Spleen (tissue), 11 donors: ENCODE results near the gene TSSK2. TPM values are rescaled to one million over a fixed set of nuclear protein-coding genes. Genes with fewer than 3 reads are reported as not detected.

Source experiments
- DNase-seq: peaks from one replicate; pipeline ENCODE4 v3.0.0-alpha.2; 2020
- H3K27ac ChIP-seq, 8 donors: fragments of 200-600 bp; sonication (generic) in 7 of 8; 1 replicate in 4 of 8; 2 replicates in 4 of 8; pipeline versions ENCODE4 v1.5.0 to v1.8.0; 2016 to 2021; ENCODE audit warnings: inconsistent platforms in 4 of 8, mild to moderate bottlenecking in 4 of 8, moderate library complexity in 1 of 8
- H3K27me3 ChIP-seq, 7 donors: fragments of 200-600 bp; sonication (generic) in 6 of 7; replicated peaks in 1 of 7; 1 replicate in 4 of 7; 2 replicates in 3 of 7; pipeline versions ENCODE4 v1.5.0 to v1.8.0; 2016 to 2021; ENCODE audit warnings: inconsistent platforms in 3 of 7, mild to moderate bottlenecking in 1 of 7
- H3K36me3 ChIP-seq, 6 donors: fragments of 200-600 bp; sonication (generic) in 5 of 6; 1 replicate in 4 of 6; 2 replicates in 2 of 6; pipeline versions ENCODE4 v1.5.0 to v1.8.0; 2016 to 2021; ENCODE audit warnings: inconsistent platforms in 2 of 6
- H3K4me1 ChIP-seq, 6 donors: fragments of 200-600 bp; sonication (generic) in 5 of 6; 1 replicate in 3 of 6; 2 replicates in 3 of 6; pipeline versions ENCODE4 v1.5.0 to v1.8.0; 2016 to 2021; ENCODE audit warnings: inconsistent platforms in 3 of 6
- H3K4me3 ChIP-seq, 8 donors: fragments of 200-600 bp; sonication (generic) in 7 of 8; 1 replicate in 4 of 8; 2 replicates in 4 of 8; pipeline versions ENCODE4 v1.5.0 to v1.8.0; 2016 to 2021; ENCODE audit warnings: inconsistent platforms in 4 of 8, mild to moderate bottlenecking in 4 of 8, moderate library complexity in 2 of 8
- H3K9me3 ChIP-seq, 8 donors: fragments of 200-600 bp; sonication (generic) in 7 of 8; 1 replicate in 4 of 8; 2 replicates in 4 of 8; pipeline versions ENCODE4 v1.5.0 to v1.8.0; 2016 to 2021; ENCODE audit warnings: inconsistent platforms in 4 of 8
- CTCF ChIP-seq, 11 experiments: fragments of 200-600 bp in 7 of 11; fragments of 450-650 bp in 4 of 11; sonication (generic) in 4 of 11; IDR thresholded peaks in 8 of 11; conservative IDR thresholded peaks in 3 of 11; 1 replicate in 7 of 11; 2 replicates in 4 of 11; pipeline versions ENCODE4 v1.4.0 to v1.8.0; 2016 to 2021; ENCODE audit warnings: antibody characterized with exemption in 11 of 11, inconsistent platforms in 4 of 11, mild to moderate bottlenecking in 1 of 11
- POLR2A ChIP-seq, 3 donors: fragments of 450-650 bp; IDR thresholded peaks; one replicate each; pipeline ENCODE4 v1.5.1; 2017; ENCODE audit warnings: antibody characterized with exemption in 3 of 3, mild to moderate bottlenecking in 1 of 3
- POLR2AphosphoS5 ChIP-seq, 3 donors: sonication (generic); formaldehyde crosslinking; IDR thresholded peaks; one replicate each; pipeline ENCODE4 v1.5.1; 2017; ENCODE audit warnings: antibody characterized with exemption in 3 of 3
- WGBS, 5 donors: extraction: QIAGEN DNeasy Blood & Tissue Kit in 3 of 5; methylation state at CpG; one replicate each; pipeline versions ENCODE4 v1.1.5 to v1.1.7; 2013 to 2018; 5-methylcytosine and 5-hydroxymethylcytosine counted together
- intact Hi-C: fragments of 100-400 bp; cut with DNase I; formaldehyde crosslinking; loops from one replicate; pipeline ENCODE4 v1.15.0; 2023; ENCODE audit warnings: low total_unique reads
- polyA plus RNA-seq, 3 donors: library from polyadenylated mRNA; stranded (reverse); fragments of 200-250 nt; gene quantifications; one replicate each; pipeline ENCODE4 v1.2.1, GENCODE V29; 2013
- total RNA-seq, 7 donors: library from RNA; depleted of rRNA in 3 of 7; stranded (reverse); fragments of >200 nt in 3 of 7; fragmentation: NEBNext Ultra II Directional in 4 of 7; extraction: Animal tissue kit (Norgen Biotek cat#: 25700) in 4 of 7; gene quantifications; one replicate each; pipeline versions ENCODE4 v1.1.0 to v1.2.1, GENCODE V29; 2016 to 2021
- donor health status: healthy with polysubstance abuse.
- donor health status: DM: no; HTN: no; CAD: no; lungs with moderate emphysema.
- donor health status: DM: no; HTN: no; CAD: no.
- donor health status: Bipolar disorder and iron deficiency.
- donor health status: healthy.
- donor health status: DM: no; HTN: no; CAD: no.
- donor health status: DM: yes; HTN: yes; CAD: no.

The TSSK2 gene
- total and polyA plus RNA-seq, 10 donors, result 0.03 to 0.06 TPM; not detected in 8

- intact Hi-C loops, result loop anchor here (10.0 kb wide), 1 partner anchor 335 kb away; the partner anchor contains the start of genes CDC45 and UFD1
- WGBS, 5 donors, result 87 to 97% (median 94%) methylated on average over 5 of the region's 5 CpGs
- no peak overlapping the region for H3K27ac ChIP-seq
- no peaks in the 10 kb centered on the region for H3K9me3 ChIP-seq
- no peak overlapping the region for H3K4me3 ChIP-seq
- peaks cover 0 to 79% (median 78%) of the 10 kb centered on the region in 6 donors for H3K36me3 ChIP-seq
- TF ChIP-seq POLR2A (IDR thresholded peaks at IDR 0.05) (no peak), CTCF (IDR thresholded peaks at IDR 0.05 in 8 of 11, conservative IDR thresholded peaks at IDR 0.05 in 3 of 11) (no peak), POLR2AphosphoS5 (IDR thresholded peaks at IDR 0.05) (no peak)
- DNase-seq, result peak; percentile 53
- no peaks in the 10 kb centered on the region for H3K27me3 ChIP-seq
- peaks cover 8 to 26% (median 19%) of the 10 kb centered on the region in 6 donors for H3K4me1 ChIP-seq
Observed at GRCh38 chr22:19139974-19140373, 8.9 kb downstream of the TSSK2 start.

DNA sequence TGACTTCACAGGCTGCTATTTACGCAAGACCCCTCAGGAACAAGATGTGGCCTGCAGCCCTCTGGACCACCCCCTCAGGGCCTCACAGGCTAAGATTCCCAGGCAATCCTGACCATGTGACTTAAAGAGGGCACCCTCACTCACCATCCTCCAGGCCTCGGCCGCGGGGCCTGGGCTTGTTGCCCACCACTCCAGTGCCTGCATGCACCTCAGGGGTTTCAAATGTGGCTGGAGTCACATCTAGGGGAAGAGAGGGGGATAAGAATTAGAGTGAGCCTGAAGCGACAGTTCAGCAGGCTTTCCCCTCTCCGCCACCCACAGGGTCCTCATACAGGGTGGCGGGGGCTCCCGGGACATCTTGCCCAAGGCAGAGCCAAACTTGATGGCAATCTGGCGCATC, 11.3 kb downstream of the TSSK2 start:
- no peak for DNase-seq
- Histone ChIP-seq H3K27me3 (peaks cover 0 to 7% (median 0%) of the 10 kb centered on the region in 7 donors), H3K36me3 (peaks cover 0 to 55% (median 54%) of the 10 kb centered on the region in 6 donors), H3K4me3 (no peak overlapping the region), H3K9me3 (no peaks in the 10 kb centered on the region), H3K27ac (no peak overlapping the region), H3K4me1 (peaks cover 8 to 30% (median 19%) of the 10 kb centered on the region in 6 donors)
- no peak for TF ChIP-seq POLR2AphosphoS5 (IDR thresholded peaks at IDR 0.05)
- TF ChIP-seq POLR2A (IDR thresholded peaks at IDR 0.05), result no peak
- TF ChIP-seq CTCF (IDR thresholded peaks at IDR 0.05 in 8 of 11, conservative IDR thresholded peaks at IDR 0.05 in 3 of 11), result no peak
- 96 to 99% (median 97%) methylated on average over 9 of the region's 9 CpGs for WGBS, 5 donors
- intact Hi-C loops, result loop anchor here (10.0 kb wide), 1 partner anchor 332 kb away; the partner anchor contains the start of genes CDC45 and UFD1

DNA sequence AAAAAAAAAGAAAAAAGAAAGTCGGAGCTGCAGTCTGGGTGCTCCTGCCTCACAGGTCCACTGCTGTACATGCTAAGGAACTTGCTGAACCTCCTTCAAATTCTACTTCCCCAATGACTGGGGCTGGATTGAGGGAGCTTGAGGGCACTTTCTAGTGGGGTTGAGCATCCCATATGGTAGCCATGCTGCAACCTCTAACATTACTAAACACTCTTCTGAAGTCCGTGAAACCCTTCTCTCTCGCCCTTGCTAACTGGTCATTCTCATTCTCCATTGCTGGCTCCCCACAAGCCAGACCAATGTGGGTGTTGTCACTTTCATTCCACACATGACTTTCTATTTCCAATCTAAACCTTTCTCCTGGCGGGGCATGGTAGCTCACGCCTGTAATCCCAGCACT, 12.1 kb downstream of the TSSK2 start:
- intact Hi-C loops, result loop anchor here (10.0 kb wide), 1 partner anchor 332 kb away; the partner anchor contains the start of genes CDC45 and UFD1
- TF ChIP-seq CTCF (IDR thresholded peaks at IDR 0.05 in 8 of 11, conservative IDR thresholded peaks at IDR 0.05 in 3 of 11), result no peak
- TF ChIP-seq POLR2A (IDR thresholded peaks at IDR 0.05), result no peak
- no peak for TF ChIP-seq POLR2AphosphoS5 (IDR thresholded peaks at IDR 0.05)
- peaks cover 0 to 47% (median 46%) of the 10 kb centered on the region in 6 donors for H3K36me3 ChIP-seq

DNA sequence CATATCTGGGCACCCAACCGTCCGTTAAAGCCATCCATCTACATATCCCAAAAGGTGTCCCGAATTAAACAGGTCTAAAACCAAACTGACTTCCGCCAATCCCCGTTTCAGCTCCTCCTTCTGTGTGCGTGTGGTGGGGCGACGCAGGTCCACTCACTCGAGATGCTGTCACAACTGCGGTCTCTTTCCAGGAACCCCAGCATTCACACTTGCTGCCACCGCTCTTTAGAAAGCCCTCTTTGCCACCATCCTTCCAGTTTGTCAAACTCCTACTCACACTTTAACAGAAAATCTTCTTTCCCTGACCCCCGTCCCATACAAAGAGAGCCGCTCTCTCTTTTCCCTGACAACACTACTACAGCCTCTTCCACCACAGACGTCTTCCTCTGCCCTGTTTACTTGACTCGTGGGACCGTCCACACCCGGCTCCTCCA, 12.9 kb downstream of the TSSK2 start:
- Histone ChIP-seq H3K4me3 (peak overlapping the region; percentile 68 to 97 (median 82)), H3K27me3 (peaks cover 0 to 23% (median 12%) of the 10 kb centered on the region in 7 donors), H3K36me3 (peaks cover 0 to 39% (median 38%) of the 10 kb centered on the region in 6 donors), H3K27ac (peak overlapping the region; percentile 75 to 94 (median 84)), H3K9me3 (no peaks in the 10 kb centered on the region), H3K4me1 (peaks cover 8 to 35% (median 22%) of the 10 kb centered on the region in 6 donors)
- DNase-seq, result peak; percentile 74
- intact Hi-C loops, result loop anchor here (10.0 kb wide), 1 partner anchor 331 kb away; the partner anchor contains the start of genes CDC45 and UFD1
- 3 to 8% (median 3%) methylated on average over 17 of the region's 17 CpGs for WGBS, 5 donors
- TF ChIP-seq POLR2AphosphoS5 (IDR thresholded peaks at IDR 0.05), result no peak
- TF ChIP-seq POLR2A (IDR thresholded peaks at IDR 0.05), result no peak
- TF ChIP-seq CTCF (IDR thresholded peaks at IDR 0.05 in 8 of 11, conservative IDR thresholded peaks at IDR 0.05 in 3 of 11), result no peak

More for the DNA sequence above, 12.1 kb downstream of the TSSK2 start:
- peak overlapping the region in 5 of 8 donors; percentile 69 to 97 (median 82) for H3K4me3 ChIP-seq
- H3K4me1 ChIP-seq, result peaks cover 8 to 30% (median 19%) of the 10 kb centered on the region in 6 donors
- no peak for DNase-seq
- 89 to 98% (median 92%) methylated on average over 5 of the region's 5 CpGs for WGBS, 5 donors
- H3K27me3 ChIP-seq, result peaks cover 0 to 15% (median 5%) of the 10 kb centered on the region in 7 donors
- no peak overlapping the region for H3K27ac ChIP-seq
- no peaks in the 10 kb centered on the region for H3K9me3 ChIP-seq
